Smooth muscle cell (in vitro differentiated cells): ENCODE measurements around the gene IGSF23. TPM values are rescaled to one million over a fixed set of nuclear protein-coding genes. Genes with fewer than 3 reads are reported as not detected.
"Not testable (repeated sequence)": the region's sequence is repeated elsewhere in the genome, so short reads cannot be mapped to it uniquely, and the experiment has no call there.

Experiments
- DNase-seq: peaks from one replicate; lab custom pipeline; 2025; ENCODE audit not compliant: unreplicated experiment; lab: John Stamatoyannopoulos, UW
- H2AFZ ChIP-seq: fragments of 200-600 bp; sonication (generic); 2 replicates; pipeline ENCODE4 v1.6.0; 2016; ENCODE audit warnings: antibody characterized with exemption, low read depth, mild to moderate bottlenecking
- H3F3A ChIP-seq: fragments of 200-600 bp; sonication (generic); 2 replicates; pipeline ENCODE4 v1.6.0; 2017; ENCODE audit warnings: antibody characterized with exemption, low read depth
- H3K27ac ChIP-seq: fragments of 200-600 bp; sonication (generic); 2 replicates; pipeline ENCODE4 v1.5.1; 2016; ENCODE audit warnings: low read depth, mild to moderate bottlenecking
- H3K27me3 ChIP-seq: fragments of 200-600 bp; sonication (generic); 2 replicates; pipeline ENCODE4 v1.6.1; 2016; ENCODE audit warnings: low read depth, mild to moderate bottlenecking
- H3K36me3 ChIP-seq: fragments of 200-600 bp; sonication (generic); 2 replicates; pipeline ENCODE4 v1.5.1; 2016; ENCODE audit warnings: low read depth
- H3K4me1 ChIP-seq: fragments of 200-600 bp; sonication (generic); 2 replicates; pipeline ENCODE4 v1.5.1; 2016; ENCODE audit warnings: low read depth
- H3K4me2 ChIP-seq: fragments of 200-600 bp; sonication (generic); 2 replicates; pipeline ENCODE4 v1.6.0; 2016; ENCODE audit warnings: mild to moderate bottlenecking
- H3K4me3 ChIP-seq: fragments of 200-600 bp; sonication (generic); 2 replicates; pipeline ENCODE4 v1.5.1; 2016; ENCODE audit warnings: mild to moderate bottlenecking
- H3K79me2 ChIP-seq: fragments of 200-600 bp; sonication (generic); 2 replicates; pipeline ENCODE4 v1.6.0; 2016; ENCODE audit warnings: low read depth, mild to moderate bottlenecking
- H3K9ac ChIP-seq: fragments of 200-600 bp; sonication (generic); 2 replicates; pipeline ENCODE4 v1.6.0; 2016; ENCODE audit warnings: low read depth
- H3K9me3 ChIP-seq: fragments of 200-600 bp; sonication (generic); replicated peaks from 2 replicates; pipeline ENCODE4 v1.5.1; 2016; ENCODE audit warnings: low read depth
- H4K20me1 ChIP-seq: fragments of 200-600 bp; sonication (generic); 2 replicates; pipeline ENCODE4 v1.6.0; 2016; ENCODE audit warnings: low read depth
- CTCF ChIP-seq: fragments of 200-600 bp; sonication (generic); IDR thresholded peaks from 2 replicates; pipeline ENCODE4 v1.5.1; 2017; ENCODE audit warnings: borderline replicate concordance, mild to moderate bottlenecking, antibody characterized with exemption; ENCODE audit not compliant: insufficient read depth, poor library complexity, severe bottlenecking
- WGBS: methylation state at CpG from one replicate; pipeline ENCODE4 v1.1.7; 2016; ENCODE audit warnings: low lambda C conversion rate; 5-methylcytosine and 5-hydroxymethylcytosine counted together
- polyA plus RNA-seq: library from polyadenylated mRNA; unstranded; fragments of >200 nt; fragmentation: Nextera tagmentation; extraction: Ambion mirVana; gene quantifications from 2 replicates; pipeline ENCODE4 v1.2.1, GENCODE V29; 2016
- total RNA-seq: library from RNA; depleted of rRNA; stranded (reverse); fragments of >200 nt; gene quantifications from 2 replicates; pipeline ENCODE4 v1.2.3, GENCODE V29; 2014

The IGSF23 gene
- total and polyA plus RNA-seq, 2 experiments from 2014 or later: not detected

GRCh38 chr19:44607049-44607448 is 6.3 kb upstream of the IGSF23 start:
- Histone ChIP-seq H2AFZ (no peak overlapping the region), H3K9ac (no peak overlapping the region), H3F3A (no peaks in the 10 kb centered on the region), H3K27me3 (no peaks in the 10 kb centered on the region), H3K4me1 (no peaks in the 10 kb centered on the region), H3K27ac (no peak overlapping the region), H3K4me3 (no peak overlapping the region), H4K20me1 (no peaks in the 10 kb centered on the region), H3K4me2 (no peak overlapping the region), H3K36me3 (no peaks in the 10 kb centered on the region), H3K9me3 (no peaks in the 10 kb centered on the region), H3K79me2 (no peaks in the 10 kb centered on the region)
- 81% methylated on average over 2 of the region's 2 CpGs for WGBS
- no peak for TF ChIP-seq CTCF
- DNase-seq: no peak

GRCh38 chr19:44607917-44608316 is 5.4 kb upstream of the IGSF23 start:
- H3K79me2 ChIP-seq: no peaks in the 10 kb centered on the region
- no peaks in the 10 kb centered on the region for H3K9me3 ChIP-seq
- no peak for DNase-seq
- H3K4me2 ChIP-seq: no peak overlapping the region
- no peaks in the 10 kb centered on the region for H3K36me3 ChIP-seq
- no peaks in the 10 kb centered on the region for H3F3A ChIP-seq
- no peak overlapping the region for H3K27ac ChIP-seq
- no peak overlapping the region for H2AFZ ChIP-seq
- H3K9ac ChIP-seq: no peak overlapping the region
- WGBS: 83% methylated on average over 3 of the region's 3 CpGs
- no peak overlapping the region for H3K4me3 ChIP-seq
- no peaks in the 10 kb centered on the region for H3K4me1 ChIP-seq
- H3K27me3 ChIP-seq: no peaks in the 10 kb centered on the region
- no peak for TF ChIP-seq CTCF
- H4K20me1 ChIP-seq: no peaks in the 10 kb centered on the region

- Histone ChIP-seq H3K4me2 (no peak overlapping the region), H3K79me2 (no peaks in the 10 kb centered on the region), H3K9me3 (no peaks in the 10 kb centered on the region), H3K27ac (no peak overlapping the region), H3K4me3 (no peak overlapping the region), H3K4me1 (no peaks in the 10 kb centered on the region), H3K36me3 (no peaks in the 10 kb centered on the region), H2AFZ (no peak overlapping the region), H3K9ac (no peak overlapping the region), H4K20me1 (no peaks in the 10 kb centered on the region), H3F3A (no peaks in the 10 kb centered on the region), H3K27me3 (no peaks in the 10 kb centered on the region)
- DNase-seq: no peak
- no peak for TF ChIP-seq CTCF
- 76% methylated on average over 7 of the region's 7 CpGs for WGBS
Measured at GRCh38 chr19:44608391-44608821, 5.0 kb upstream of the IGSF23 start.

GRCh38 chr19:44609219-44609618 is 4.1 kb upstream of the IGSF23 start:
- no peaks in the 10 kb centered on the region for H4K20me1 ChIP-seq
- no peak for TF ChIP-seq CTCF
- H3F3A ChIP-seq: no peaks in the 10 kb centered on the region
- no peaks in the 10 kb centered on the region for H3K36me3 ChIP-seq
- no peak for DNase-seq
- no peaks in the 10 kb centered on the region for H3K4me1 ChIP-seq
- H3K27me3 ChIP-seq: no peaks in the 10 kb centered on the region
- no peak overlapping the region for H3K27ac ChIP-seq
- no peak overlapping the region for H3K4me3 ChIP-seq
- H2AFZ ChIP-seq: no peak overlapping the region
- H3K9me3 ChIP-seq: no peaks in the 10 kb centered on the region
- 82% methylated on average over 5 of the region's 5 CpGs for WGBS
- H3K4me2 ChIP-seq: no peak overlapping the region
- H3K79me2 ChIP-seq: no peaks in the 10 kb centered on the region
- no peak overlapping the region for H3K9ac ChIP-seq

- not testable (repeated sequence) for H3K79me2 ChIP-seq, H3K9ac ChIP-seq, H3K9me3 ChIP-seq, H3K4me2 ChIP-seq, H3K4me1 ChIP-seq, H3K27me3 ChIP-seq, H3K27ac ChIP-seq, DNase-seq, H3K36me3 ChIP-seq, H2AFZ ChIP-seq, H4K20me1 ChIP-seq, H3F3A ChIP-seq, H3K4me3 ChIP-seq
- 69% methylated on average over 5 of the region's 5 CpGs for WGBS
Measured at GRCh38 chr19:44610497-44610896, 2.9 kb upstream of the IGSF23 start.
